Measurements from ENCODE around the gene PCNX1. TPM values are rescaled to one million over a fixed set of nuclear protein-coding genes. Genes with fewer than 3 reads are reported as not detected.
A peak's percentile ranks its signal among the peaks of the same experiment; 100 is the strongest.

The PCNX1 gene
- total and polyA plus RNA-seq, 4 experiments from 2014 or later: 10.7 to 128 (median 68.4) TPM

- POLR2A ChIA-PET (ENCODE audit: partially characterized antibody): interaction anchor here (1.2 kb wide), 1 partner anchor 13 kb away, joined by 4 read pairs; no protein-coding TSS in a partner anchor
- no peak overlapping the region for H3K4me3 ChIP-seq (ENCODE audit: low read length in 2 of 2)
- peaks cover 11 to 17% (median 15%) of the 10 kb centered on the region in 4 donors for H3K4me1 Mint-ChIP-seq
- H3K27me3 ChIP-seq (ENCODE audit: insufficient read depth, low read length): no peaks in the 10 kb centered on the region
- H3K4me3 Mint-ChIP-seq: no peak overlapping the region
- no peaks in the 10 kb centered on the region for H3K9me3 Mint-ChIP-seq
- peaks cover 34% of the 10 kb centered on the region for H3K36me3 ChIP-seq (ENCODE audit: insufficient read depth, low read length)
- CTCF ChIA-PET (ENCODE audit: partially characterized antibody): no interaction called here
- peaks cover 4% of the 10 kb centered on the region for H3K4me1 ChIP-seq (ENCODE audit: insufficient read depth, low read length)
- no peak for DNase-seq
- no peaks in the 10 kb centered on the region for H3K9me3 ChIP-seq (ENCODE audit: control insufficient read depth in 1 of 2, low read length in 2 of 2)
- no peak overlapping the region for H3K27ac Mint-ChIP-seq
- peaks cover 49 to 65% of the 10 kb centered on the region in 2 donors for H3K36me3 Mint-ChIP-seq
- intact Hi-C loops (cut with micrococcal nuclease): no loop called here
- H3K27me3 Mint-ChIP-seq: no peaks in the 10 kb centered on the region
- no peak overlapping the region for H3K27ac ChIP-seq (ENCODE audit: low read depth, low read length)
Measured at GRCh38 chr14:71049435-71050133, 142.3 kb downstream of the PCNX1 start.

- Mint-ChIP-seq H3K36me3 (peaks cover 45 to 65% of the 10 kb centered on the region in 2 donors), H3K4me1 (peaks cover 8 to 14% (median 13%) of the 10 kb centered on the region in 4 donors), H3K27ac (no peak overlapping the region), H3K27me3 (no peaks in the 10 kb centered on the region), H3K9me3 (no peaks in the 10 kb centered on the region), H3K4me3 (no peak overlapping the region)
- Histone ChIP-seq H3K4me1 (ENCODE audit: insufficient read depth, low read length) (peaks cover 4% of the 10 kb centered on the region), H3K36me3 (ENCODE audit: insufficient read depth, low read length) (peaks cover 28% of the 10 kb centered on the region), H3K4me3 (ENCODE audit: low read length in 2 of 2) (no peak overlapping the region), H3K27me3 (ENCODE audit: insufficient read depth, low read length) (no peaks in the 10 kb centered on the region), H3K27ac (ENCODE audit: low read depth, low read length) (no peak overlapping the region), H3K9me3 (ENCODE audit: control insufficient read depth in 1 of 2, low read length in 2 of 2) (no peaks in the 10 kb centered on the region)
- ChIA-PET CTCF (ENCODE audit: partially characterized antibody) (interaction anchor here (0.7 to 0.8 kb wide), 3 partner anchors 13 to 293 kb away, joined by 3 read pairs; no protein-coding TSS in a partner anchor), POLR2A (ENCODE audit: partially characterized antibody) (interaction anchor here (1.2 kb wide), 1 partner anchor 14 kb away, joined by 4 read pairs; no protein-coding TSS in a partner anchor)
- intact Hi-C loops (cut with micrococcal nuclease): no loop called here
- DNase-seq: peak in 3 of 5 donors; percentile 2 to 5 (median 2)
Measured at GRCh38 chr14:71050227-71050823, 143.1 kb downstream of the PCNX1 start.

GRCh38 chr14:71054706-71055105, 147.4 kb downstream of the PCNX1 start:
- no peaks in the 10 kb centered on the region for H3K27me3 Mint-ChIP-seq
- Histone ChIP-seq H3K36me3 (ENCODE audit: insufficient read depth, low read length) (peaks cover 45% of the 10 kb centered on the region), H3K27ac (ENCODE audit: low read depth, low read length) (no peak overlapping the region), H3K27me3 (ENCODE audit: insufficient read depth, low read length) (no peaks in the 10 kb centered on the region), H3K4me3 (ENCODE audit: low read length in 2 of 2) (no peak overlapping the region), H3K4me1 (ENCODE audit: insufficient read depth, low read length) (no peaks in the 10 kb centered on the region), H3K9me3 (ENCODE audit: control insufficient read depth in 1 of 2, low read length in 2 of 2) (no peaks in the 10 kb centered on the region)
- CTCF ChIA-PET (ENCODE audit: partially characterized antibody): no interaction called here
- H3K4me1 Mint-ChIP-seq: peaks cover 0 to 7% (median 2%) of the 10 kb centered on the region in 4 donors
- POLR2A ChIA-PET (ENCODE audit: partially characterized antibody): no interaction called here
- H3K9me3 Mint-ChIP-seq: no peaks in the 10 kb centered on the region
- intact Hi-C loops (cut with micrococcal nuclease): no loop called here
- no peak for DNase-seq
- no peak overlapping the region for H3K4me3 Mint-ChIP-seq
- peaks cover 38 to 63% of the 10 kb centered on the region in 2 donors for H3K36me3 Mint-ChIP-seq
- H3K27ac Mint-ChIP-seq: peak overlapping the region in 2 of 7 donors; percentile 8 to 59

- Histone ChIP-seq H3K27me3 (ENCODE audit: insufficient read depth, low read length) (no peaks in the 10 kb centered on the region), H3K4me1 (ENCODE audit: insufficient read depth, low read length) (no peaks in the 10 kb centered on the region), H3K36me3 (ENCODE audit: insufficient read depth, low read length) (peaks cover 55% of the 10 kb centered on the region), H3K4me3 (ENCODE audit: low read length in 2 of 2) (no peak overlapping the region), H3K9me3 (ENCODE audit: control insufficient read depth in 1 of 2, low read length in 2 of 2) (no peaks in the 10 kb centered on the region), H3K27ac (ENCODE audit: low read depth, low read length) (no peak overlapping the region)
- CTCF ChIA-PET (ENCODE audit: partially characterized antibody): no interaction called here
- Mint-ChIP-seq H3K4me1 (peaks cover 0 to 12% (median 5%) of the 10 kb centered on the region in 4 donors), H3K4me3 (no peak overlapping the region), H3K9me3 (no peaks in the 10 kb centered on the region), H3K27ac (no peak overlapping the region), H3K27me3 (no peaks in the 10 kb centered on the region), H3K36me3 (peaks cover 51 to 70% of the 10 kb centered on the region in 2 donors)
- intact Hi-C loops (cut with micrococcal nuclease): no loop called here
- POLR2A ChIA-PET (ENCODE audit: partially characterized antibody): interaction anchor here (0.6 kb wide), 1 partner anchor 50 kb away, joined by 5 read pairs; no protein-coding TSS in a partner anchor
- DNase-seq: no peak
Measured at GRCh38 chr14:71056168-71056567, 148.9 kb downstream of the PCNX1 start.

- H3K4me3 Mint-ChIP-seq: no peak overlapping the region
- H3K4me1 Mint-ChIP-seq: peaks cover 0 to 14% (median 10%) of the 10 kb centered on the region in 4 donors
- peaks cover 0 to 7% (median 1%) of the 10 kb centered on the region in 8 donors for H3K9me3 Mint-ChIP-seq
- H3K36me3 ChIP-seq (ENCODE audit: insufficient read depth, low read length): peaks cover 43% of the 10 kb centered on the region
- DNase-seq: no peak
- no peaks in the 10 kb centered on the region for H3K27me3 Mint-ChIP-seq
- no peaks in the 10 kb centered on the region for H3K4me1 ChIP-seq (ENCODE audit: insufficient read depth, low read length)
- H3K4me3 ChIP-seq (ENCODE audit: low read length in 2 of 2): no peak overlapping the region
- no peaks in the 10 kb centered on the region for H3K27me3 ChIP-seq (ENCODE audit: insufficient read depth, low read length)
- peak overlapping the region in 3 of 7 donors; percentile 10 to 29 (median 14) for H3K27ac Mint-ChIP-seq
- ChIA-PET CTCF (ENCODE audit: partially characterized antibody) (no interaction called here), POLR2A (ENCODE audit: partially characterized antibody) (no interaction called here)
- intact Hi-C loops (cut with micrococcal nuclease): no loop called here
- H3K9me3 ChIP-seq (ENCODE audit: control insufficient read depth in 1 of 2, low read length in 2 of 2): no peaks in the 10 kb centered on the region
- H3K36me3 Mint-ChIP-seq: peaks cover 61 to 75% of the 10 kb centered on the region in 2 donors
- H3K27ac ChIP-seq (ENCODE audit: low read depth, low read length): no peak overlapping the region
Measured at GRCh38 chr14:71060274-71060673, 153.0 kb downstream of the PCNX1 start.

GRCh38 chr14:71060825-71061455, 153.7 kb downstream of the PCNX1 start:
- no peaks in the 10 kb centered on the region for H3K4me1 ChIP-seq (ENCODE audit: insufficient read depth, low read length)
- Mint-ChIP-seq H3K4me1 (peaks cover 5 to 20% (median 12%) of the 10 kb centered on the region in 4 donors), H3K9me3 (peaks cover 0 to 9% (median 4%) of the 10 kb centered on the region in 8 donors), H3K4me3 (no peak overlapping the region), H3K27me3 (no peaks in the 10 kb centered on the region), H3K27ac (peak overlapping the region in 2 of 7 donors; percentile 14 to 29), H3K36me3 (peaks cover 68 to 78% of the 10 kb centered on the region in 2 donors)
- H3K9me3 ChIP-seq (ENCODE audit: control insufficient read depth in 1 of 2, low read length in 2 of 2): no peaks in the 10 kb centered on the region
- no peak overlapping the region for H3K27ac ChIP-seq (ENCODE audit: low read depth, low read length)
- H3K36me3 ChIP-seq (ENCODE audit: insufficient read depth, low read length): peaks cover 38% of the 10 kb centered on the region
- H3K27me3 ChIP-seq (ENCODE audit: insufficient read depth, low read length): no peaks in the 10 kb centered on the region
- no peak for DNase-seq
- POLR2A ChIA-PET (ENCODE audit: partially characterized antibody): no interaction called here
- intact Hi-C loops (cut with micrococcal nuclease): no loop called here
- CTCF ChIA-PET (ENCODE audit: partially characterized antibody): interaction anchor here (1.3 kb wide), 1 partner anchor 12 kb away, joined by 3 read pairs; no protein-coding TSS in a partner anchor
- no peak overlapping the region for H3K4me3 ChIP-seq (ENCODE audit: low read length in 2 of 2)

GRCh38 chr14:71061458-71061857, 154.2 kb downstream of the PCNX1 start:
- Mint-ChIP-seq H3K9me3 (peaks cover 0 to 10% (median 4%) of the 10 kb centered on the region in 8 donors), H3K27me3 (no peaks in the 10 kb centered on the region), H3K4me3 (no peak overlapping the region), H3K4me1 (peaks cover 10 to 25% (median 16%) of the 10 kb centered on the region in 4 donors), H3K27ac (peak overlapping the region in 3 of 7 donors; percentile 57 to 82 (median 61)), H3K36me3 (peaks cover 73 to 83% of the 10 kb centered on the region in 2 donors)
- ChIA-PET POLR2A (ENCODE audit: partially characterized antibody) (no interaction called here), CTCF (ENCODE audit: partially characterized antibody) (interaction anchor here (1.3 kb wide), 1 partner anchor 13 kb away, joined by 3 read pairs; no protein-coding TSS in a partner anchor)
- no peaks in the 10 kb centered on the region for H3K9me3 ChIP-seq (ENCODE audit: control insufficient read depth in 1 of 2, low read length in 2 of 2)
- no peaks in the 10 kb centered on the region for H3K4me1 ChIP-seq (ENCODE audit: insufficient read depth, low read length)
- intact Hi-C loops (cut with micrococcal nuclease): no loop called here
- no peak overlapping the region for H3K4me3 ChIP-seq (ENCODE audit: low read length in 2 of 2)
- H3K27ac ChIP-seq (ENCODE audit: low read depth, low read length): no peak overlapping the region
- peaks cover 38% of the 10 kb centered on the region for H3K36me3 ChIP-seq (ENCODE audit: insufficient read depth, low read length)
- no peaks in the 10 kb centered on the region for H3K27me3 ChIP-seq (ENCODE audit: insufficient read depth, low read length)
- DNase-seq: no peak

All from CD4-positive, alpha-beta memory T cell (primary cell).